WTC11 (cell line): ENCODE data around the gene NR1I2. TPM values are rescaled to one million over a fixed set of nuclear protein-coding genes. Genes with fewer than 3 reads are reported as not detected.

Experiments
- total RNA-seq: library from RNA; stranded (reverse); gene quantifications from 3 replicates; pipeline ENCODE4 v1.2.3, GENCODE V29; 2021

NR1I2 gene
- total RNA-seq, 1 experiment from 2014 or later = 1.7 TPM

Other genes starting within 250 kb of the NR1I2 start
- gene CD80, start 222.5 kb upstream of the NR1I2 start, total RNA-seq = 0.14 to 0.24 TPM in 2 of 3 replicates, not detected in the other
- gene ADPRH, start 202.6 kb upstream of the NR1I2 start, total RNA-seq = 3.6 to 4.3 TPM (median 4.1 TPM) in 3 replicates
- gene PLA1A, start 184.2 kb upstream of the NR1I2 start, total RNA-seq = 0.11 TPM in 1 of 3 replicates, not detected in the others
- gene POPDC2, start 121.5 kb upstream of the NR1I2 start, total RNA-seq = 0.48 to 0.64 TPM (median 0.53 TPM) in 3 replicates
- 49.7 to 56.0 TPM (median 50.3 TPM) in 3 replicates for gene COX17, start 104.7 kb upstream of the NR1I2 start, total RNA-seq
- gene CFAP91, start 79.1 kb upstream of the NR1I2 start, total RNA-seq = 2.2 to 3.5 TPM (median 3.3 TPM) in 3 replicates